ENCODE results near the gene SLC16A10.

Gene SLC16A10

GRCh38 chr6:111068109-111068865 is 19.0 kb upstream of the SLC16A10 start:
- no peak for TF ChIP-seq POLR2AphosphoS5 (IDR thresholded peaks at IDR 0.05; ENCODE audit: low read depth, low read length)
- no peak for TF ChIP-seq REST (IDR thresholded peaks at IDR 0.05; ENCODE audit: insufficient read depth in 1 of 2, low read depth in 2 of 2, low read length in 2 of 2)
- TF ChIP-seq SIN3A (IDR thresholded peaks at IDR 0.05; ENCODE audit: borderline replicate concordance, insufficient read depth, low read length) = no peak
- TF ChIP-seq FOXP2 (optimal IDR thresholded peaks at IDR 0.05; ENCODE audit: borderline replicate concordance, extremely low read depth, extremely low read length, insufficient read depth) = no peak
- TF ChIP-seq TAF1 (IDR thresholded peaks at IDR 0.05; ENCODE audit: borderline replicate concordance, insufficient read depth, low read length) = no peak

- no peak for TF ChIP-seq TAF1 (IDR thresholded peaks at IDR 0.05; ENCODE audit: borderline replicate concordance, insufficient read depth, low read length)
Measured at GRCh38 chr6:111068866-111069234, 18.5 kb upstream of the SLC16A10 start.

- no peak for TF ChIP-seq SIN3A (IDR thresholded peaks at IDR 0.05; ENCODE audit: borderline replicate concordance, insufficient read depth, low read length)
- TF ChIP-seq FOXP2 (optimal IDR thresholded peaks at IDR 0.05; ENCODE audit: borderline replicate concordance, extremely low read depth, extremely low read length, insufficient read depth) = no peak
- no peak for TF ChIP-seq REST (IDR thresholded peaks at IDR 0.05; ENCODE audit: insufficient read depth in 1 of 2, low read depth in 2 of 2, low read length in 2 of 2)
- no peak for TF ChIP-seq TAF1 (IDR thresholded peaks at IDR 0.05; ENCODE audit: borderline replicate concordance, insufficient read depth, low read length)
- TF ChIP-seq POLR2AphosphoS5 (IDR thresholded peaks at IDR 0.05; ENCODE audit: low read depth, low read length) = no peak
Measured at GRCh38 chr6:111069382-111070104, 17.8 kb upstream of the SLC16A10 start.

- no peak for TF ChIP-seq POLR2AphosphoS5 (IDR thresholded peaks at IDR 0.05; ENCODE audit: low read depth, low read length)
- no peak for TF ChIP-seq REST (IDR thresholded peaks at IDR 0.05; ENCODE audit: insufficient read depth in 1 of 2, low read depth in 2 of 2, low read length in 2 of 2)
- TF ChIP-seq FOXP2 (optimal IDR thresholded peaks at IDR 0.05; ENCODE audit: borderline replicate concordance, extremely low read depth, extremely low read length, insufficient read depth) = no peak
- no peak for TF ChIP-seq TAF1 (IDR thresholded peaks at IDR 0.05; ENCODE audit: borderline replicate concordance, insufficient read depth, low read length)
- no peak for TF ChIP-seq SIN3A (IDR thresholded peaks at IDR 0.05; ENCODE audit: borderline replicate concordance, insufficient read depth, low read length)
Measured at GRCh38 chr6:111070105-111071005, 16.9 kb upstream of the SLC16A10 start.

GRCh38 chr6:111072801-111073360 is 14.4 kb upstream of the SLC16A10 start:
- TF ChIP-seq REST (IDR thresholded peaks at IDR 0.05; ENCODE audit: insufficient read depth in 1 of 2, low read depth in 2 of 2, low read length in 2 of 2) (no peak), POLR2AphosphoS5 (IDR thresholded peaks at IDR 0.05; ENCODE audit: low read depth, low read length) (no peak), TAF1 (IDR thresholded peaks at IDR 0.05; ENCODE audit: borderline replicate concordance, insufficient read depth, low read length) (no peak), SIN3A (IDR thresholded peaks at IDR 0.05; ENCODE audit: borderline replicate concordance, insufficient read depth, low read length) (no peak), FOXP2 (optimal IDR thresholded peaks at IDR 0.05; ENCODE audit: borderline replicate concordance, extremely low read depth, extremely low read length, insufficient read depth) (no peak)
